Measurements from ENCODE around the gene TAL1.

Gene TAL1

DNA sequence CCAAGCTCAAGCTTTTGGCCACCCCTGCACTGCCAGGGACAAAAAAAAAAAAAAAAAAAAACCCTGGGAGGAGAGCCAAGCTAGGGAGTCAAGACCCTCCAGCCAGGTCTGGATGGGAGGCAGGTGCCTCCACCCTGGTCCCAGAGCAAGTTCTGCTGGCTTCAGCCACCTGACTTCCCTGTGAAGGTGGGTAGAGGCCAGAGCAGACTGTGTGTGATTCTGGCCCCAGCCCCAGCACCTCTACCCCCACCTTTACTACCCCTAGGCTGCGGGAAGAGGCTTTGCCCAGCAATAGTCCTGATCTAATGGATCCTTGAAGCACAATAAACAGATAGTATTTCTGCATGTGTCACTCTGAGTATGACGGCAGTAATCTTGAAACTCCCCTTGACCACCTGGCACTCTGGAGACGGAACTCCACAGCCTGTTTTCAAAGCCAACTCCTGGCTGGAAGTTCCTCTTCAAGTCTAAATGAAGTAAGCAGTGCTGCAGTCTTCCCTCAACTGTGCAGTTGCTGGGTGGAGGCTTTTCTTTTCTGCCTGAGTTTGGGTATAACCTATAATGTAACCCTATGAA lies 51.9 kb downstream of the TAL1 start:
- ATAC-seq = no peak
- no peak for TF ChIP-seq TCF4 (CRISPR knock-in tag; IDR thresholded peaks at IDR 0.05; ENCODE audit: borderline replicate concordance)
- no peak for TF ChIP-seq TOX (CRISPR knock-in tag; IDR thresholded peaks at IDR 0.05; ENCODE audit: borderline replicate concordance)
- no peak for TF ChIP-seq ZNF565 (CRISPR knock-in tag; conservative IDR thresholded peaks at IDR 0.05; ENCODE audit: low read depth)
- TF ChIP-seq, protein P1, sequence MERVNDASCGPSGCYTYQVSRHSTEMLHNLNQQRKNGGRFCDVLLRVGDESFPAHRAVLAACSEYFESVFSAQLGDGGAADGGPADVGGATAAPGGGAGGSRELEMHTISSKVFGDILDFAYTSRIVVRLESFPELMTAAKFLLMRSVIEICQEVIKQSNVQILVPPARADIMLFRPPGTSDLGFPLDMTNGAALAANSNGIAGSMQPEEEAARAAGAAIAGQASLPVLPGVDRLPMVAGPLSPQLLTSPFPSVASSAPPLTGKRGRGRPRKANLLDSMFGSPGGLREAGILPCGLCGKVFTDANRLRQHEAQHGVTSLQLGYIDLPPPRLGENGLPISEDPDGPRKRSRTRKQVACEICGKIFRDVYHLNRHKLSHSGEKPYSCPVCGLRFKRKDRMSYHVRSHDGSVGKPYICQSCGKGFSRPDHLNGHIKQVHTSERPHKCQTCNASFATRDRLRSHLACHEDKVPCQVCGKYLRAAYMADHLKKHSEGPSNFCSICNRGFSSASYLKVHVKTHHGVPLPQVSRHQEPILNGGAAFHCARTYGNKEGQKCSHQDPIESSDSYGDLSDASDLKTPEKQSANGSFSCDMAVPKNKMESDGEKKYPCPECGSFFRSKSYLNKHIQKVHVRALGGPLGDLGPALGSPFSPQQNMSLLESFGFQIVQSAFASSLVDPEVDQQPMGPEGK (CRISPR knock-in tag; IDR thresholded peaks at IDR 0.05; ENCODE audit: borderline replicate concordance) = no peak
- no peak for TF ChIP-seq CSDC2 (CRISPR knock-in tag; IDR thresholded peaks at IDR 0.05)
- no peak for TF ChIP-seq ZFP3 (CRISPR knock-in tag; IDR thresholded peaks at IDR 0.05)
- TF ChIP-seq, protein P2, sequence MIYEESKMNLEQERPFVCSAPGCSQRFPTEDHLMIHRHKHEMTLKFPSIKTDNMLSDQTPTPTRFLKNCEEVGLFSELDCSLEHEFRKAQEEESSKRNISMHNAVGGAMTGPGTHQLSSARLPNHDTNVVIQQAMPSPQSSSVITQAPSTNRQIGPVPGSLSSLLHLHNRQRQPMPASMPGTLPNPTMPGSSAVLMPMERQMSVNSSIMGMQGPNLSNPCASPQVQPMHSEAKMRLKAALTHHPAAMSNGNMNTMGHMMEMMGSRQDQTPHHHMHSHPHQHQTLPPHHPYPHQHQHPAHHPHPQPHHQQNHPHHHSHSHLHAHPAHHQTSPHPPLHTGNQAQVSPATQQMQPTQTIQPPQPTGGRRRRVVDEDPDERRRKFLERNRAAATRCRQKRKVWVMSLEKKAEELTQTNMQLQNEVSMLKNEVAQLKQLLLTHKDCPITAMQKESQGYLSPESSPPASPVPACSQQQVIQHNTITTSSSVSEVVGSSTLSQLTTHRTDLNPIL (CRISPR knock-in tag; IDR thresholded peaks at IDR 0.05; ENCODE audit: low read depth) = no peak

DNA sequence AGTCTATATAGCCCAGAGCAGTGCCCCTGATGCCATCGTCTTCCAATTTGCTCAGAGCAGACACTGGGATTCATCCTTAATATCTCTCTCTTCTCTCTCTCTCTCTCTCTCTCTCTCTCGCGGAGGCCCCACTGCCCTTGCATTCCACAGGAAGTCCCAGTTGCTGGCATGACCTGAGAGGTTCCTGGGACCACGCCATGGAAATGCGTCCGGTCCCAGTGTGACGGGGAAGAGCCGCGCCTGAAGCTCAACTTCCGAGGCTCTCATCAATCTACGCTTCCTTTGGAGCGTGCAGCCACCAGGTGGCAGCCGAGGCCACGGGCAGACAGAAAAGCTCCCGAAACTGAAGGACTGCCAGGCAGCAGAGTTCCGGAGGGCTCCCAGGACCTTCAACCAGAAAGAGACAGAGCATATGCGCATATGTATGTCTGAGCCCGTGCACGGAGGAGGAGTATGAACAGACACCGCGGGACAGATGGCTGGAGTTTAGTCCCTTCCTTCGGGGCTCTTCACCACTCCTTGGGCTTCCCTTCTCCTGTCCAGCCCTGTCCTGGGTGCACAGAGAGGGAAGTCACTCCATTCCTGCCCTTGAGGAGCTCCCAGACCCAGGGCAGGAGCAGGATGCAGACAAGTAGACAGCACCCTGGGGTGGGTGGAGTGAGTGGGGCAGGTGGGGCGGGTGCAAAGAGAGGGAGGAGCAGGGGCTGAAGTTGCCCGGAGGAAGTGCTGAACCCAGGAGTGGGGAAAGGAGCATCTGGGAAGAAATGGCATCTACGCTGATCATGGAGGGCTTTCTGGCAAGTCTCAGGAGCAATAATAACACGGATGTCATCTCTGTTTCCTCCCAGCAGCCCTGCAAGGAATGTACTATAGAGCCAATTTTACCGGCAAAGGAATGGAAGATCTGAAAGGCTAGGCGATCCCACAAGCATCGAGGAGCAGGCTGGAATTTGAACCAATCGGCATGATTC lies 52.7 kb downstream of the TAL1 start:
- peak; percentile 90 for ATAC-seq
- TF ChIP-seq ZC3H10 (CRISPR knock-in tag; IDR thresholded peaks at IDR 0.05) = no peak
- TF ChIP-seq PPARA (CRISPR knock-in tag; IDR thresholded peaks at IDR 0.05; ENCODE audit: borderline replicate concordance) = no peak
- no peak for TF ChIP-seq TOX (CRISPR knock-in tag; IDR thresholded peaks at IDR 0.05; ENCODE audit: borderline replicate concordance)
- TF ChIP-seq, protein P3, sequence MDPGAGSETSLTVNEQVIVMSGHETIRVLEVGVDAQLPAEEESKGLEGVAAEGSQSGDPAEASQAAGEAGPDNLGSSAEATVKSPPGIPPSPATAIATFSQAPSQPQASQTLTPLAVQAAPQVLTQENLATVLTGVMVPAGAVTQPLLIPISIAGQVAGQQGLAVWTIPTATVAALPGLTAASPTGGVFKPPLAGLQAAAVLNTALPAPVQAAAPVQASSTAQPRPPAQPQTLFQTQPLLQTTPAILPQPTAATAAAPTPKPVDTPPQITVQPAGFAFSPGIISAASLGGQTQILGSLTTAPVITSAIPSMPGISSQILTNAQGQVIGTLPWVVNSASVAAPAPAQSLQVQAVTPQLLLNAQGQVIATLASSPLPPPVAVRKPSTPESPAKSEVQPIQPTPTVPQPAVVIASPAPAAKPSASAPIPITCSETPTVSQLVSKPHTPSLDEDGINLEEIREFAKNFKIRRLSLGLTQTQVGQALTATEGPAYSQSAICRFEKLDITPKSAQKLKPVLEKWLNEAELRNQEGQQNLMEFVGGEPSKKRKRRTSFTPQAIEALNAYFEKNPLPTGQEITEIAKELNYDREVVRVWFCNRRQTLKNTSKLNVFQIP (CRISPR knock-in tag; IDR thresholded peaks at IDR 0.05; ENCODE audit: borderline replicate concordance, low read depth) = no peak
- TF ChIP-seq OSR1 (CRISPR knock-in tag; IDR thresholded peaks at IDR 0.05) = no peak
- TF ChIP-seq ZNF70 (CRISPR knock-in tag; IDR thresholded peaks at IDR 0.05) = no peak
- TF ChIP-seq RARB (CRISPR knock-in tag; IDR thresholded peaks at IDR 0.05) = no peak
- no peak for TF ChIP-seq ZNF565 (CRISPR knock-in tag; conservative IDR thresholded peaks at IDR 0.05; ENCODE audit: low read depth)
- no peak for TF ChIP-seq ISL1 (CRISPR knock-in tag; IDR thresholded peaks at IDR 0.05)
- TF ChIP-seq ZFP30 (CRISPR knock-in tag; IDR thresholded peaks at IDR 0.05) = no peak

DNA sequence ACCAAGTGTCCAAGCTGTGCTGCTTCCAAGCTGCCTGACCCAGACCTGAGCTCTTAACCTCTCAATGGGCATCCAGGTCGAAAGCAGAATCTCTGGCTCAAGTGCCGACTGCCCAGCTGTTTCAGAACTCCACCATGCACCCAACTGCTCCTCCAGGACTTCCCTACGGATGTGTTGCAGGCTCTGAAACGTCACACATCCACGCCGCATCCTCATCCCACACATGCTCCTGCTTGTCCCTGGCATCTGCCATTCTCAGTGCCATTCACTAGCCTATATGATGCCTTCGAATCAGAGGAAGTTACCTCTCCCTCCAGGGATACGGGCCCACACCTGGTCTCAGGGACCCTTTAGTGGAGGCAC lies 53.4 kb downstream of the TAL1 start:
- ATAC-seq = no peak
- TF ChIP-seq TOX (CRISPR knock-in tag; IDR thresholded peaks at IDR 0.05; ENCODE audit: borderline replicate concordance) = no peak
- TF ChIP-seq RARB (CRISPR knock-in tag; IDR thresholded peaks at IDR 0.05) = no peak
- TF ChIP-seq ZNF70 (CRISPR knock-in tag; IDR thresholded peaks at IDR 0.05) = no peak
- TF ChIP-seq, protein P1 (CRISPR knock-in tag; IDR thresholded peaks at IDR 0.05; ENCODE audit: borderline replicate concordance) = no peak
- TF ChIP-seq CSDC2 (CRISPR knock-in tag; IDR thresholded peaks at IDR 0.05) = no peak
- no peak for TF ChIP-seq TCF4 (CRISPR knock-in tag; IDR thresholded peaks at IDR 0.05; ENCODE audit: borderline replicate concordance)
- TF ChIP-seq, protein P4, sequence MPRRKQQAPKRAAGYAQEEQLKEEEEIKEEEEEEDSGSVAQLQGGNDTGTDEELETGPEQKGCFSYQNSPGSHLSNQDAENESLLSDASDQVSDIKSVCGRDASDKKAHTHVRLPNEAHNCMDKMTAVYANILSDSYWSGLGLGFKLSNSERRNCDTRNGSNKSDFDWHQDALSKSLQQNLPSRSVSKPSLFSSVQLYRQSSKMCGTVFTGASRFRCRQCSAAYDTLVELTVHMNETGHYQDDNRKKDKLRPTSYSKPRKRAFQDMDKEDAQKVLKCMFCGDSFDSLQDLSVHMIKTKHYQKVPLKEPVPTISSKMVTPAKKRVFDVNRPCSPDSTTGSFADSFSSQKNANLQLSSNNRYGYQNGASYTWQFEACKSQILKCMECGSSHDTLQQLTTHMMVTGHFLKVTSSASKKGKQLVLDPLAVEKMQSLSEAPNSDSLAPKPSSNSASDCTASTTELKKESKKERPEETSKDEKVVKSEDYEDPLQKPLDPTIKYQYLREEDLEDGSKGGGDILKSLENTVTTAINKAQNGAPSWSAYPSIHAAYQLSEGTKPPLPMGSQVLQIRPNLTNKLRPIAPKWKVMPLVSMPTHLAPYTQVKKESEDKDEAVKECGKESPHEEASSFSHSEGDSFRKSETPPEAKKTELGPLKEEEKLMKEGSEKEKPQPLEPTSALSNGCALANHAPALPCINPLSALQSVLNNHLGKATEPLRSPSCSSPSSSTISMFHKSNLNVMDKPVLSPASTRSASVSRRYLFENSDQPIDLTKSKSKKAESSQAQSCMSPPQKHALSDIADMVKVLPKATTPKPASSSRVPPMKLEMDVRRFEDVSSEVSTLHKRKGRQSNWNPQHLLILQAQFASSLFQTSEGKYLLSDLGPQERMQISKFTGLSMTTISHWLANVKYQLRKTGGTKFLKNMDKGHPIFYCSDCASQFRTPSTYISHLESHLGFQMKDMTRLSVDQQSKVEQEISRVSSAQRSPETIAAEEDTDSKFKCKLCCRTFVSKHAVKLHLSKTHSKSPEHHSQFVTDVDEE (CRISPR knock-in tag; IDR thresholded peaks at IDR 0.05) = no peak
- no peak for TF ChIP-seq ZC3H10 (CRISPR knock-in tag; IDR thresholded peaks at IDR 0.05)
- TF ChIP-seq, protein P5, sequence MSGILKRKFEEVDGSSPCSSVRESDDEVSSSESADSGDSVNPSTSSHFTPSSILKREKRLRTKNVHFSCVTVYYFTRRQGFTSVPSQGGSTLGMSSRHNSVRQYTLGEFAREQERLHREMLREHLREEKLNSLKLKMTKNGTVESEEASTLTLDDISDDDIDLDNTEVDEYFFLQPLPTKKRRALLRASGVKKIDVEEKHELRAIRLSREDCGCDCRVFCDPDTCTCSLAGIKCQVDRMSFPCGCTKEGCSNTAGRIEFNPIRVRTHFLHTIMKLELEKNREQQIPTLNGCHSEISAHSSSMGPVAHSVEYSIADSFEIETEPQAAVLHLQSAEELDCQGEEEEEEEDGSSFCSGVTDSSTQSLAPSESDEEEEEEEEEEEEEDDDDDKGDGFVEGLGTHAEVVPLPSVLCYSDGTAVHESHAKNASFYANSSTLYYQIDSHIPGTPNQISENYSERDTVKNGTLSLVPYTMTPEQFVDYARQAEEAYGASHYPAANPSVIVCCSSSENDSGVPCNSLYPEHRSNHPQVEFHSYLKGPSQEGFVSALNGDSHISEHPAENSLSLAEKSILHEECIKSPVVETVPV (CRISPR knock-in tag; IDR thresholded peaks at IDR 0.05) = no peak
- TF ChIP-seq OSR1 (CRISPR knock-in tag; IDR thresholded peaks at IDR 0.05) = no peak
- TF ChIP-seq ESRRG (CRISPR knock-in tag; IDR thresholded peaks at IDR 0.05) = no peak
- TF ChIP-seq ZNF565 (CRISPR knock-in tag; conservative IDR thresholded peaks at IDR 0.05; ENCODE audit: low read depth) = no peak
- no peak for TF ChIP-seq ARNTL (CRISPR knock-in tag; IDR thresholded peaks at IDR 0.05; ENCODE audit: borderline replicate concordance, low read depth)
- no peak for TF ChIP-seq ZFP30 (CRISPR knock-in tag; IDR thresholded peaks at IDR 0.05)
- no peak for TF ChIP-seq SNAI2 (CRISPR knock-in tag; IDR thresholded peaks at IDR 0.05)
- no peak for TF ChIP-seq ZNF8 (CRISPR knock-in tag; IDR thresholded peaks at IDR 0.05)
- TF ChIP-seq ISL1 (CRISPR knock-in tag; IDR thresholded peaks at IDR 0.05) = no peak
- no peak for TF ChIP-seq ZFP3 (CRISPR knock-in tag; IDR thresholded peaks at IDR 0.05)
- TF ChIP-seq, protein P3 (CRISPR knock-in tag; IDR thresholded peaks at IDR 0.05; ENCODE audit: borderline replicate concordance, low read depth) = no peak
- TF ChIP-seq PPARA (CRISPR knock-in tag; IDR thresholded peaks at IDR 0.05; ENCODE audit: borderline replicate concordance) = no peak
